SIG-M5 treated with dmso at 0.1 percent for 504 hours (cell line): ENCODE measurements around the gene CTAGE4.
"Not testable (repeated sequence)": the region's sequence is repeated elsewhere in the genome, so short reads cannot be mapped to it uniquely, and the experiment has no call there.

Experiments used
- DNase-seq: peaks from one replicate; lab custom pipeline; 2025; ENCODE audit not compliant: unreplicated experiment; lab: John Stamatoyannopoulos, UW

The CTAGE4 gene

GRCh38 chr7:144217200-144217599, 33.9 kb downstream of the CTAGE4 start:
- not testable (repeated sequence) for DNase-seq

GRCh38 chr7:144218581-144218980, 35.3 kb downstream of the CTAGE4 start:
- DNase-seq = not testable (repeated sequence)

GRCh38 chr7:144219149-144219548, 35.9 kb downstream of the CTAGE4 start:
- DNase-seq = not testable (repeated sequence)

- DNase-seq = not testable (repeated sequence)
Observed at GRCh38 chr7:144220531-144220930, 37.3 kb downstream of the CTAGE4 start.

- not testable (repeated sequence) for DNase-seq
Observed at GRCh38 chr7:144223675-144224074, 40.4 kb downstream of the CTAGE4 start.

- DNase-seq = not testable (repeated sequence)
Observed at GRCh38 chr7:144226866-144227265, 43.6 kb downstream of the CTAGE4 start.

GRCh38 chr7:144228810-144229209, 45.5 kb downstream of the CTAGE4 start:
- DNase-seq = not testable (repeated sequence)

- not testable (repeated sequence) for DNase-seq
Observed at GRCh38 chr7:144231027-144231426, 47.8 kb downstream of the CTAGE4 start.

- DNase-seq = not testable (repeated sequence)
Observed at GRCh38 chr7:144233039-144233438, 49.8 kb downstream of the CTAGE4 start.
